MCF 10A (cell line): ENCODE data around the gene MACROD1. TPM values are rescaled to one million over a fixed set of nuclear protein-coding genes. Genes with fewer than 3 reads are reported as not detected.
"Not testable (repeated sequence)": the region's sequence is repeated elsewhere in the genome, so short reads cannot be mapped to it uniquely, and the experiment has no call there.

Source experiments
- BruUV-seq: library from RNA; stranded (reverse); fragments of 400-500 nt; replicated peaks from 2 replicates; lab custom pipeline; 2021; lab: Mats Ljungman, UMichigan
- CTCF ChIA-PET: fragments of 300-600 bp; sonication (Branson Sonifier 250); formaldehyde crosslinking; extraction: SDS; loops from one replicate; lab custom pipeline; 2021; ENCODE audit warnings: antibody characterized with exemption, inconsistent platforms; lab: Yijun Ruan, JAX
- POLR2A ChIA-PET: fragments of 300-600, 350-650 bp; sonication (Branson Sonifier 250); formaldehyde crosslinking; extraction: SDS; loops from one replicate; lab custom pipeline; 2020; ENCODE audit warnings: antibody characterized with exemption, inconsistent platforms; lab: Yijun Ruan, JAX
- DNase-seq: peaks from one replicate; pipeline ENCODE4 v3.0.0-alpha.2; 2018; ENCODE audit not compliant: unreplicated experiment
- H3K27ac Mint-ChIP-seq: one replicate; pipeline ENCODE4 v1.8.0; 2022; ENCODE audit warnings: mild to moderate bottlenecking, low read depth, mixed read lengths; ENCODE audit not compliant: unreplicated experiment
- H3K27me3 Mint-ChIP-seq: one replicate; pipeline ENCODE4 v1.8.0; 2022; ENCODE audit warnings: mixed read lengths; ENCODE audit not compliant: insufficient read depth, unreplicated experiment
- H3K36me3 Mint-ChIP-seq: one replicate; pipeline ENCODE4 v1.8.0; 2022; ENCODE audit warnings: mild to moderate bottlenecking, moderate library complexity, mixed read lengths; ENCODE audit not compliant: insufficient read depth, unreplicated experiment
- H3K4me1 Mint-ChIP-seq: one replicate; pipeline ENCODE4 v1.8.0; 2022; ENCODE audit warnings: mixed read lengths; ENCODE audit not compliant: insufficient read depth, unreplicated experiment
- H3K4me3 Mint-ChIP-seq: one replicate; pipeline ENCODE4 v1.8.0; 2022; ENCODE audit warnings: mild to moderate bottlenecking, moderate library complexity, mixed read lengths; ENCODE audit not compliant: unreplicated experiment
- H3K9me3 Mint-ChIP-seq: one replicate; pipeline ENCODE4 v1.8.0; 2022; ENCODE audit warnings: mixed read lengths; ENCODE audit not compliant: unreplicated experiment
- intact Hi-C: fragments of 100-400 bp; cut with micrococcal nuclease; formaldehyde crosslinking; loops from 2 replicates; pipeline ENCODE4 v1.14.1; 2022
- total RNA-seq: library from RNA; stranded (reverse); gene quantifications from 2 replicates; pipeline ENCODE4 v1.2.3, GENCODE V29; 2022
- TF ChIP-seq, protein P1 (sequence below): fragments of 200-600 bp; IDR thresholded peaks from one replicate; pipeline ENCODE4 v1.8.0; 2022; ENCODE audit warnings: antibody characterized with exemption, mild to moderate bottlenecking; ENCODE audit not compliant: unreplicated experiment

The MACROD1 gene
- total RNA-seq, 1 experiment from 2014 or later = 15.1 TPM

DNA sequence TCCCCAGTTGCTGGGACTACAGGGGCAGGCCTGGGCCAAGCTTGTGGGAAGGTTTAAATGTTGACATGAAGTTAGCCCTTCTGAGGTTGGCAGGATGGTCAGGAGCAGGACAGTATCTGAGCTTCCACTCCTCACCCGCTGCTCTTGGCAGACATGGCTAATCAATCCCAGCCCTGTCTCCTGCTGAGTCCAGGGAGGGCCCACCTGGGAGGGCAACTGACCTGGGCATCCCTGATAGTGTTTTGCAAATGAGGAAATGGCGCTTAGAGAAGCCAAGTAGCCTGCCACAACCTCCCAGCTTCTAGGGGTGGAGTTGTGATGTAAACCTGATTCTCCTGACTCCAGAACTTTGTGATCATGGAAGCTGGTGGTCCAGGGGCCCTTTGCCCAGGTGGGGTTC is 113.5 kb downstream of the MACROD1 start:
- ChIA-PET CTCF (interaction anchor here (0.7 kb wide), 1 partner anchor 384 kb away, joined by 3 read pairs; no protein-coding TSS in a partner anchor), POLR2A (interaction anchor here (0.7 kb wide), 1 partner anchor 208 kb away, joined by 3 read pairs; no protein-coding TSS in a partner anchor)
- TF ChIP-seq, protein P1, sequence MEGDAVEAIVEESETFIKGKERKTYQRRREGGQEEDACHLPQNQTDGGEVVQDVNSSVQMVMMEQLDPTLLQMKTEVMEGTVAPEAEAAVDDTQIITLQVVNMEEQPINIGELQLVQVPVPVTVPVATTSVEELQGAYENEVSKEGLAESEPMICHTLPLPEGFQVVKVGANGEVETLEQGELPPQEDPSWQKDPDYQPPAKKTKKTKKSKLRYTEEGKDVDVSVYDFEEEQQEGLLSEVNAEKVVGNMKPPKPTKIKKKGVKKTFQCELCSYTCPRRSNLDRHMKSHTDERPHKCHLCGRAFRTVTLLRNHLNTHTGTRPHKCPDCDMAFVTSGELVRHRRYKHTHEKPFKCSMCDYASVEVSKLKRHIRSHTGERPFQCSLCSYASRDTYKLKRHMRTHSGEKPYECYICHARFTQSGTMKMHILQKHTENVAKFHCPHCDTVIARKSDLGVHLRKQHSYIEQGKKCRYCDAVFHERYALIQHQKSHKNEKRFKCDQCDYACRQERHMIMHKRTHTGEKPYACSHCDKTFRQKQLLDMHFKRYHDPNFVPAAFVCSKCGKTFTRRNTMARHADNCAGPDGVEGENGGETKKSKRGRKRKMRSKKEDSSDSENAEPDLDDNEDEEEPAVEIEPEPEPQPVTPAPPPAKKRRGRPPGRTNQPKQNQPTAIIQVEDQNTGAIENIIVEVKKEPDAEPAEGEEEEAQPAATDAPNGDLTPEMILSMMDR = no peak
- BruUV-seq = no TSS peak
- H3K4me1 Mint-ChIP-seq = no peaks in the 10 kb centered on the region
- intact Hi-C loops = no loop called here
- DNase-seq = no peak
- H3K27me3 Mint-ChIP-seq = no peaks in the 10 kb centered on the region
- H3K4me3 Mint-ChIP-seq = no peak overlapping the region
- H3K9me3 Mint-ChIP-seq = no peaks in the 10 kb centered on the region
- no peak overlapping the region for H3K27ac Mint-ChIP-seq
- H3K36me3 Mint-ChIP-seq = peaks cover 6% of the 10 kb centered on the region

DNA sequence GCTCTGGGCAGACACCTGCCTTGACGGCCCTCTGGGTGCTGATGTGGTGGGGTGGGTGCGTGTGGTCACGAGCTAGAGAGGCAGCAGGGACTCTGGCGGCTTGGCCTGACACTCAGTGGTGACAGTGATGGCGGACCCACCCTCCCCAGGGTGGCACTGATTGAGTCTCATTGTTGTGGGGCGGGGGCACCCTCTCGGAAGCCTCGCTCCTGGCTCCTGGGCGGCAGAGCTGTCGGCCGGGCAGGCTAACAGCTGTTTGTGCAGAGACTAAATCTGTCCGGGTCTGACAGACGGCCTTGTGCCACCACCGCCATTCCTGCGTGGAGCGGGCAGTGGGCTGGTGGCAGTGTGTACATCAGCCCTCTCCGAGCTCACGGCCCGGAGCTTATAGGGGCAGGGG is 114.6 kb downstream of the MACROD1 start:
- no TSS peak for BruUV-seq
- POLR2A ChIA-PET = interaction anchor here (0.6 to 1.2 kb wide), 2 partner anchors 17 kb away, joined by 3 read pairs; no protein-coding TSS in a partner anchor
- H3K27me3 Mint-ChIP-seq = no peaks in the 10 kb centered on the region

DNA sequence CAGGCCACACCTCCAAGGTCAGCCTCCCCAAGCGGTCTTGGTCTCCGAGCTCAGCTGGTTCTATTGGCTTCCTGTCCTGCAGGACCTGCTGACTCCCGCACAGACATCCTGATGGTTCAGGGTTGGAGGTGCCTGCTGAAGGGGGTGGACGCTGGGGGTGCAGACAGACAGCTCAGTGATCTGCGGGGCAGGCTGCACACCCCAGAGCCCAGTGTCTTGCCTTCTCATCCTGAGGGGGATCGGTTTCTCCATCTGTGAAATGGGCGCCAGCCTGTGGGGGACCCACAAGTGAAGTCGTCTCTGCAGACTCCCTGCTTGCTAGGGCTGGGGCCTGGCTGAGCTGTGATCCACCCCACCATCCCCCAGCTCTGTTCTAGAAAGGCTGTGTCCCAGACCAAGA is 116.4 kb downstream of the MACROD1 start:
- TF ChIP-seq, protein P1 = no peak
- no peak for DNase-seq
- H3K27me3 Mint-ChIP-seq = no peaks in the 10 kb centered on the region
- CTCF ChIA-PET = no interaction called here
- H3K27ac Mint-ChIP-seq = no peak overlapping the region
- no peaks in the 10 kb centered on the region for H3K36me3 Mint-ChIP-seq
- H3K4me1 Mint-ChIP-seq = no peaks in the 10 kb centered on the region
- BruUV-seq = no TSS peak
- intact Hi-C loops = no loop called here
- POLR2A ChIA-PET = no interaction called here
- H3K9me3 Mint-ChIP-seq = no peaks in the 10 kb centered on the region
- no peak overlapping the region for H3K4me3 Mint-ChIP-seq

More for the DNA sequence above, 114.6 kb downstream of the MACROD1 start:
- TF ChIP-seq, protein P1 = no peak
- no peaks in the 10 kb centered on the region for H3K36me3 Mint-ChIP-seq
- CTCF ChIA-PET = no interaction called here
- no peak overlapping the region for H3K27ac Mint-ChIP-seq
- no peak overlapping the region for H3K4me3 Mint-ChIP-seq
- intact Hi-C loops = no loop called here
- no peaks in the 10 kb centered on the region for H3K4me1 Mint-ChIP-seq
- no peak for DNase-seq
- no peaks in the 10 kb centered on the region for H3K9me3 Mint-ChIP-seq

DNA sequence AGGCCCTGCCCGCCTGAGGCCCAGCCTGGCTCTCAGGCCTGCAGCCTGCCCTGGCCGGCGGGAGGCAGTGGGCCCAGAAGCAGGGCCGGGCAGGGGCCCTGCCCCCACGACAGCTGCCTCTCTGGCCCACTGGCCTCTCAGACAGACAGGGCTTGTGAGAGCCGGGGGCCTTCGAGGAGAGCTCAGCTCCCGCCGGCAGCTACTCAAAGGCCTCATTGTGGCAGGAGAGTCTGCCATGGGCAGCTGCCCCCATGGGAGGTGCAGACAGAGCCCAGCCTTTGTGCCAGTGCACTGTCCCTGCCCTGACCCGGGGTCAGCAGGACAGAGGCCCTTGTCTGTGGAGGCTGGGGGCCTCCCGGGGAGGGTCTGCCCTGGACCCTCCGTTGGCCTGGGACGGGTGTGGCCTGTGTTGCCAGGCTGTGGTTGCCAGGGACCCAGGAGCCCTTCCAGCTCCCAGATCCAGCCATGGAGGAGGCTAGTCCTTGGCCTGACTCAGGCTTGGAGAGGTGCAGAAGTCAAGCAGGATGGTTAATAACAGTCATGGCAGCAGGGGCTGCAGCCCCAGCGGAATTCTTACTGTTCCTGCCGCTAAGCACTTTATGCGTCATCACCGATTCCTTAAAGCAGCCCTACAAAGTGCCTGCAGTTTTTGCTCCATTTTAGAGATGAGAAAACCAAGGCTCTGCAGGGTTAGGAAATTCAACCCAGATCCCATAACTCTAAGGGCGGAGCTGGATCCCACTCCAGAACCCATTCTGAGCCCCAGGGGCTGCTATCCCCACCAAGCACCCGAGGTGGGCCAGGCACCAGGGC is 117.7 kb downstream of the MACROD1 start:
- CTCF ChIA-PET = no interaction called here
- intact Hi-C loops = no loop called here
- Mint-ChIP-seq H3K27me3 (no peaks in the 10 kb centered on the region), H3K36me3 (no peaks in the 10 kb centered on the region), H3K4me3 (no peak overlapping the region), H3K9me3 (no peaks in the 10 kb centered on the region), H3K4me1 (no peaks in the 10 kb centered on the region), H3K27ac (no peak overlapping the region)
- no peak for DNase-seq
- TF ChIP-seq, protein P1 = no peak
- POLR2A ChIA-PET = no interaction called here
- no TSS peak for BruUV-seq

DNA sequence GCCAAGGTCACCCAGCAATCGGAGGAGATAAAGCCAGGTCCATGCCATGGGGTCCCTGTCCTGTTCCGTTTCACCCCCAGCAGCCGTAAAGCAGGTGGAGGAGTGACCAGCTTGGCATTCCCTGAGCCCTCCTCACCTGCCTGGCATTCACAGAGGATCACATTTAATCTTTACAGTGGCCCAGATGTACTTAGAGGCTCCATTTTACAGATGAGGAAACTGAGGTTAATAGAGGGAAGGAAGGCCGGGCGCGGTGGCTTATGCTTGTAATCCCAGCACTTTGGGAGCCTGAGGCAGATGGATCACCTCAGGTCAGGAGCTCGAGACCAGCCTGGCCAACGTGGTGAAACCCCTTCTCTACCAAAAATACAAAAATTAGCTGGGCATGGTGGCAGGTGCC is 118.5 kb downstream of the MACROD1 start:
- H3K4me3 Mint-ChIP-seq, H3K27ac Mint-ChIP-seq, BruUV-seq, H3K27me3 Mint-ChIP-seq, H3K9me3 Mint-ChIP-seq, H3K36me3 Mint-ChIP-seq, CTCF ChIA-PET, DNase-seq, POLR2A ChIA-PET, H3K4me1 Mint-ChIP-seq, intact Hi-C loops: not testable (repeated sequence)
